Measurements from ENCODE around the gene CD300LB. TPM values are rescaled to one million over a fixed set of nuclear protein-coding genes. Genes with fewer than 3 reads are reported as not detected.

Gene CD300LB
- total RNA-seq, 1 experiment from 2014 or later: not detected

DNA sequence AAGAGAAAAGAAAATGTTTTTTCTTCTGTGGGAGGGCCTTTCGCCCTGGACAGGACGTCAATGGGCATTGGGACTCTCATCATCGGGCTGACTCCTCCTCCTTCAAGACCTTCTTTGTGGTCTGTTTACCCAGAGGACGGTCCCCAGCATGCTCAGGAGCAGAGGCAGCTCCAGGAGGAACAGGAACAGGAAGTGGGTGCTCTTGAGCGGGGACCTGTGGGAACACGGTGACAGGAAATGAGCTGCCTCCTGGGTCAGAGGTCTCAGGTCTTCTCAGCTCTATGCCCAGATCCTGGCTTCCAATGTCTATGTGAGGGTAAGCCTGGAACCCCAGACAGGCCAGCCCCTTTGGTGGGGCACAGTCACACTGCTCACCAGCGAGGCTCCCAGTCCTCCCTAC is 48.6 kb upstream of the CD300LB start:
- Histone ChIP-seq H2BK120ac (ENCODE audit: low read depth, low read length, poor library complexity, severe bottlenecking) (no peak overlapping the region), H3K23me2 (ENCODE audit: insufficient read length, low read depth, low read length, poor library complexity, severe bottlenecking) (no peaks in the 10 kb centered on the region), H3K4ac (ENCODE audit: low read depth, low read length) (no peak overlapping the region), H3K18ac (ENCODE audit: insufficient read length, low read depth, low read length) (no peak overlapping the region), H2AK5ac (ENCODE audit: insufficient read length, low read length) (no peak overlapping the region), H2BK5ac (ENCODE audit: insufficient read length, low read length) (no peak overlapping the region), H3K4me2 (ENCODE audit: insufficient read depth, insufficient read length, low read length) (no peak overlapping the region), H3K27ac (ENCODE audit: insufficient read length, low read depth, low read length) (no peak overlapping the region), H2BK12ac (ENCODE audit: insufficient read length, low read depth, low read length) (no peak overlapping the region), H3T11ph (ENCODE audit: low read length) (no peak overlapping the region), H3K14ac (ENCODE audit: insufficient read depth, low read length) (no peak overlapping the region), H2BK15ac (ENCODE audit: low read depth, low read length) (no peak overlapping the region), H2BK20ac (ENCODE audit: low read depth, low read length, poor library complexity, severe bottlenecking) (no peak overlapping the region), H4K20me1 (ENCODE audit: control insufficient read depth, insufficient read depth, insufficient read length) (no peaks in the 10 kb centered on the region), H3K23ac (ENCODE audit: insufficient read length, low read depth, low read length) (no peak overlapping the region), H4K91ac (ENCODE audit: insufficient read length, low read depth, low read length) (no peak overlapping the region), H3K9ac (ENCODE audit: extremely low read depth, insufficient read length, low read length) (no peak overlapping the region), H2AFZ (ENCODE audit: low read length) (no peak overlapping the region), H3K79me1 (ENCODE audit: insufficient read depth, low read depth, low read length, poor library complexity, severe bottlenecking) (no peaks in the 10 kb centered on the region), H4K5ac (ENCODE audit: insufficient read length, low read depth, low read length) (no peak overlapping the region), H3K79me2 (ENCODE audit: insufficient read depth, low read length) (no peaks in the 10 kb centered on the region), H3K9me3 (ENCODE audit: control insufficient read depth, low read depth, low read length) (no peaks in the 10 kb centered on the region), H4K8ac (replicated peaks; ENCODE audit: insufficient read length, low read depth, low read length) (no peak overlapping the region), H3K56ac (ENCODE audit: insufficient read length, low read depth, low read length) (no peak overlapping the region), H3K27me3 (ENCODE audit: insufficient read depth, low read length) (no peaks in the 10 kb centered on the region), H3K4me1 (ENCODE audit: insufficient read depth, low read length) (peaks cover 4% of the 10 kb centered on the region; the same call in 1 of the 2 replicates)
- Mint-ChIP-seq H3K36me3 (ENCODE audit: insufficient read depth in 1 of 3, low read depth in 3 of 3) (no peaks in the 10 kb centered on the region), H3K27me3 (ENCODE audit: low read depth) (peaks cover 29% of the 10 kb centered on the region), H3K4me1 (peaks cover 6 to 7% of the 10 kb centered on the region in 2 experiments), H3K9me3 (peaks cover 0 to 3% of the 10 kb centered on the region in 2 experiments; a peak in 2 of 5 replicates), H3K27ac (no peak overlapping the region), H3K4me3 (no peak overlapping the region)
- no CpG with 5 or more reads among the region's 7 CpGs for WGBS (ENCODE audit: extremely low coverage, insufficient read length, low lambda C conversion rate)
- no peak for DNase-seq
- TF ChIP-seq, protein P1, sequence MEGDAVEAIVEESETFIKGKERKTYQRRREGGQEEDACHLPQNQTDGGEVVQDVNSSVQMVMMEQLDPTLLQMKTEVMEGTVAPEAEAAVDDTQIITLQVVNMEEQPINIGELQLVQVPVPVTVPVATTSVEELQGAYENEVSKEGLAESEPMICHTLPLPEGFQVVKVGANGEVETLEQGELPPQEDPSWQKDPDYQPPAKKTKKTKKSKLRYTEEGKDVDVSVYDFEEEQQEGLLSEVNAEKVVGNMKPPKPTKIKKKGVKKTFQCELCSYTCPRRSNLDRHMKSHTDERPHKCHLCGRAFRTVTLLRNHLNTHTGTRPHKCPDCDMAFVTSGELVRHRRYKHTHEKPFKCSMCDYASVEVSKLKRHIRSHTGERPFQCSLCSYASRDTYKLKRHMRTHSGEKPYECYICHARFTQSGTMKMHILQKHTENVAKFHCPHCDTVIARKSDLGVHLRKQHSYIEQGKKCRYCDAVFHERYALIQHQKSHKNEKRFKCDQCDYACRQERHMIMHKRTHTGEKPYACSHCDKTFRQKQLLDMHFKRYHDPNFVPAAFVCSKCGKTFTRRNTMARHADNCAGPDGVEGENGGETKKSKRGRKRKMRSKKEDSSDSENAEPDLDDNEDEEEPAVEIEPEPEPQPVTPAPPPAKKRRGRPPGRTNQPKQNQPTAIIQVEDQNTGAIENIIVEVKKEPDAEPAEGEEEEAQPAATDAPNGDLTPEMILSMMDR (conservative IDR thresholded peaks at IDR 0.05): no peak
